H1 (cell line): ENCODE measurements around the gene ADIPOR2. TPM values are rescaled to one million over a fixed set of nuclear protein-coding genes. Genes with fewer than 3 reads are reported as not detected.

Source experiments
- CTCF ChIA-PET: fragments of 300-600 bp; sonication (Branson Sonifier 250); formaldehyde crosslinking; loops from one replicate; lab custom pipeline; 2021; ENCODE audit not compliant: partially characterized antibody; lab: Charles Lee
- POLR2A ChIA-PET: fragments of 300-600 bp; sonication (Branson Sonifier 250); formaldehyde crosslinking; loops from one replicate; lab custom pipeline; 2021; ENCODE audit warnings: inconsistent platforms; ENCODE audit not compliant: partially characterized antibody; lab: Charles Lee
- DNase-seq, 2 experiments: peaks; one replicate each; pipeline versions ENCODE4 v3.0.0 to v3.0.0-alpha.2; 2010 to 2022; ENCODE audit warnings: low spot score in 2 of 2, low read depth in 1 of 2, mixed read lengths in 1 of 2
- FAIRE-seq: peaks from 2 replicates; lab custom pipeline; 2011; peaks lifted over from hg19 to GRCh38; lab: Jason Lieb, UNC
- H2AFZ ChIP-seq: 2 replicates; pipeline ENCODE4 v1.8.1; 2012; ENCODE audit warnings: low read length, inconsistent platforms
- H2AK5ac ChIP-seq: 2 replicates; pipeline ENCODE4 v1.6.1; 2013; ENCODE audit warnings: low read depth, low read length
- H2BK120ac ChIP-seq: replicated peaks from 2 replicates; pipeline ENCODE3; 2013; ENCODE audit warnings: low read depth, low read length, inconsistent platforms
- H2BK12ac ChIP-seq: 2 replicates; pipeline ENCODE4 v1.6.1; 2013; ENCODE audit warnings: low read depth, low read length
- H2BK15ac ChIP-seq: 2 replicates; pipeline ENCODE4 v1.6.1; 2013; ENCODE audit warnings: low read length
- H2BK20ac ChIP-seq: 2 replicates; pipeline ENCODE4 v1.6.1; 2013; ENCODE audit warnings: low read length
- H2BK5ac ChIP-seq: 2 replicates; pipeline ENCODE4 v1.6.1; 2013; ENCODE audit warnings: low read depth, low read length
- H3K14ac ChIP-seq: 2 replicates; pipeline ENCODE4 v1.6.1; 2013; ENCODE audit warnings: inconsistent platforms; ENCODE audit not compliant: insufficient read length
- H3K18ac ChIP-seq: 2 replicates; pipeline ENCODE4 v1.6.1; 2013; ENCODE audit warnings: low read length; ENCODE audit errors: extremely low read depth
- H3K23ac ChIP-seq: 2 replicates; pipeline ENCODE4 v1.6.1; 2013; ENCODE audit warnings: inconsistent platforms; ENCODE audit not compliant: insufficient read length
- H3K23me2 ChIP-seq: 2 replicates; pipeline ENCODE4 v1.6.1; 2013; ENCODE audit warnings: low read depth, low read length
- H3K27ac ChIP-seq: 2 replicates; pipeline ENCODE4 v1.6.1; 2011; ENCODE audit warnings: low read depth, low read length, inconsistent platforms
- H3K27me3 ChIP-seq, 4 experiments: replicated peaks in 1 of 4; 1 replicate in 1 of 4; 2 replicates in 3 of 4; pipeline versions ENCODE4 v1.6.1 to v1.8.1; 2011 to 2013; ENCODE audit warnings: low read length in 3 of 4, mild to moderate bottlenecking in 3 of 4, inconsistent platforms in 2 of 4, mixed read lengths in 2 of 4, moderate library complexity in 1 of 4; ENCODE audit not compliant: control insufficient read depth in 3 of 4, insufficient read depth in 3 of 4; ENCODE audit errors: extremely low read depth in 1 of 4
- H3K36me3 ChIP-seq, 4 experiments: 2 replicates each; pipeline versions ENCODE4 v1.6.1 to v1.8.1; 2011 to 2013; ENCODE audit warnings: mild to moderate bottlenecking in 4 of 4, low read length in 3 of 4, moderate library complexity in 2 of 4, control low read depth in 1 of 4, inconsistent platforms in 1 of 4; ENCODE audit not compliant: insufficient read depth in 4 of 4, control insufficient read depth in 2 of 4
- H3K4ac ChIP-seq: replicated peaks from 2 replicates; pipeline ENCODE3; 2013; ENCODE audit warnings: low read length, low read depth, mixed read lengths, inconsistent platforms; ENCODE audit not compliant: insufficient read length
- H3K4me1 ChIP-seq, 4 experiments: replicated peaks in 1 of 4; 1 replicate in 1 of 4; 2 replicates in 3 of 4; pipeline versions ENCODE4 v1.6.1 to v1.8.1; 2011 to 2013; ENCODE audit warnings: low read length in 3 of 4, inconsistent platforms in 2 of 4, mixed read lengths in 1 of 4; ENCODE audit not compliant: insufficient read depth in 4 of 4, control insufficient read depth in 3 of 4
- H3K4me2 ChIP-seq, 2 experiments: 2 replicates each; pipeline versions ENCODE4 v1.6.1 to v1.8.1; 2011 to 2013; ENCODE audit warnings: low read depth in 2 of 2, low read length in 2 of 2, control low read depth in 1 of 2, inconsistent platforms in 1 of 2, mild to moderate bottlenecking in 1 of 2; ENCODE audit not compliant: insufficient read depth in 1 of 2
- H3K4me3 ChIP-seq, 4 experiments: fragments of 200-600, 300-600 bp in 1 of 4; sonication (generic), shearing (Covaris generic), sonication (Bioruptor Twin) in 1 of 4; 2 replicates each; pipeline versions ENCODE4 v1.5.1 to v1.8.1; 2011 to 2016; ENCODE audit warnings: low read length in 4 of 4, low read depth in 3 of 4, control low read depth in 2 of 4, inconsistent platforms in 2 of 4, mild to moderate bottlenecking in 2 of 4, mixed read lengths in 1 of 4, moderate library complexity in 1 of 4; ENCODE audit not compliant: insufficient read depth in 2 of 4; ENCODE audit errors: extremely low read depth in 1 of 4
- H3K56ac ChIP-seq: replicated peaks from 2 replicates; pipeline ENCODE3; 2013; ENCODE audit warnings: low read depth, mild to moderate bottlenecking, mixed read lengths, low read length, inconsistent platforms; ENCODE audit not compliant: insufficient read length
- H3K79me1 ChIP-seq: 2 replicates; pipeline ENCODE4 v1.6.1; 2013; ENCODE audit warnings: low read depth, low read length, control low read depth
- H3K79me2 ChIP-seq, 2 experiments: 2 replicates each; pipeline versions ENCODE4 v1.6.1 to v1.8.1; 2012 to 2013; ENCODE audit warnings: low read length in 2 of 2, mild to moderate bottlenecking in 2 of 2, inconsistent platforms in 1 of 2; ENCODE audit not compliant: insufficient read depth in 2 of 2, control insufficient read depth in 1 of 2
- H3K9ac ChIP-seq, 4 experiments: replicated peaks in 1 of 4; 1 replicate in 1 of 4; 2 replicates in 3 of 4; pipeline versions ENCODE4 v1.6.1 to v1.8.1; 2011 to 2013; ENCODE audit warnings: low read depth in 3 of 4, low read length in 3 of 4, control low read depth in 2 of 4, mild to moderate bottlenecking in 2 of 4, moderate library complexity in 2 of 4, inconsistent platforms in 1 of 4; ENCODE audit errors: extremely low read depth in 1 of 4
- H3K9me3 ChIP-seq, 2 experiments: 2 replicates each; pipeline versions ENCODE4 v1.6.1 to v1.8.1; 2012 to 2013; ENCODE audit warnings: mild to moderate bottlenecking in 2 of 2, moderate library complexity in 2 of 2, control low read depth in 1 of 2, inconsistent platforms in 1 of 2, low read depth in 1 of 2, low read length in 1 of 2, mixed read lengths in 1 of 2; ENCODE audit not compliant: insufficient read depth in 2 of 2
- H4K20me1 ChIP-seq, 2 experiments: replicated peaks in 1 of 2; 2 replicates each; pipeline versions ENCODE3 to v1.8.1; 2011 to 2013; ENCODE audit warnings: inconsistent platforms in 2 of 2, low read length in 2 of 2, mild to moderate bottlenecking in 1 of 2; ENCODE audit not compliant: insufficient read depth in 2 of 2, control insufficient read depth in 1 of 2
- H4K5ac ChIP-seq: 2 replicates; pipeline ENCODE4 v1.6.1; 2013; ENCODE audit warnings: low read length, low read depth, mixed read lengths, inconsistent platforms; ENCODE audit not compliant: insufficient read length
- H4K8ac ChIP-seq: 2 replicates; pipeline ENCODE4 v1.8.0; 2013; ENCODE audit warnings: mild to moderate bottlenecking, moderate library complexity, low read length, inconsistent platforms; ENCODE audit not compliant: insufficient read depth; ENCODE audit errors: extremely low read depth
- H4K91ac ChIP-seq: replicated peaks from 2 replicates; pipeline ENCODE3; 2013; ENCODE audit warnings: low read length, mixed read lengths, inconsistent platforms; ENCODE audit not compliant: insufficient read length
- EZH2 ChIP-seq: fragments of 200-600 bp; sonication (generic); IDR thresholded peaks from 2 replicates; pipeline ENCODE4 v1.7.1; 2012; ENCODE audit warnings: low read depth, mild to moderate bottlenecking, moderate library complexity, low read length, inconsistent platforms; ENCODE audit not compliant: severe bottlenecking
- WGBS, 2 experiments: shearing (Covaris generic) in 1 of 2; methylation state at CpG; one replicate each; pipeline versions ENCODE4 v1.1.6 to v1.1.7; 2013 to 2015; ENCODE audit warnings: low lambda C conversion rate in 2 of 2, mixed read lengths in 2 of 2, inconsistent platforms in 1 of 2, low coverage in 1 of 2, missing lambda C conversion rate in 1 of 2; ENCODE audit not compliant: insufficient replicate concordance in 2 of 2, insufficient coverage in 1 of 2, insufficient read length in 1 of 2; ENCODE audit errors: extremely low coverage in 1 of 2, missing lambda C conversion rate in 1 of 2; 5-methylcytosine and 5-hydroxymethylcytosine counted together
- polyA plus RNA-seq, 7 experiments: library from polyadenylated mRNA; depleted of rRNA in 3 of 7; stranded (reverse) in 5 of 7; unstranded in 2 of 7; fragments of >200 nt in 5 of 7; fragments of 200-250 nt in 2 of 7; gene quantifications; 1 replicate in 5 of 7; 2 replicates in 1 of 7; 4 replicates in 1 of 7; pipeline versions ENCODE4 v1.2.1 to v1.2.3, GENCODE V29; 2011 to 2013; ENCODE audit warnings: missing spikeins in 2 of 7, mixed read lengths in 2 of 7
- total RNA-seq: library from RNA; stranded (reverse); fragmentation: NEBNext Ultra II Directional; extraction: Animal tissue kit (Norgen Biotek cat#: 25700); gene quantifications from 2 replicates; pipeline ENCODE4 v1.2.1, GENCODE V29; 2021

The ADIPOR2 gene
- total and polyA plus RNA-seq, 2 of the 8 experiments (the other 6 are each of a cell fraction or from before 2014, with no cell fraction given): 17.5 to 50.8 TPM

DNA sequence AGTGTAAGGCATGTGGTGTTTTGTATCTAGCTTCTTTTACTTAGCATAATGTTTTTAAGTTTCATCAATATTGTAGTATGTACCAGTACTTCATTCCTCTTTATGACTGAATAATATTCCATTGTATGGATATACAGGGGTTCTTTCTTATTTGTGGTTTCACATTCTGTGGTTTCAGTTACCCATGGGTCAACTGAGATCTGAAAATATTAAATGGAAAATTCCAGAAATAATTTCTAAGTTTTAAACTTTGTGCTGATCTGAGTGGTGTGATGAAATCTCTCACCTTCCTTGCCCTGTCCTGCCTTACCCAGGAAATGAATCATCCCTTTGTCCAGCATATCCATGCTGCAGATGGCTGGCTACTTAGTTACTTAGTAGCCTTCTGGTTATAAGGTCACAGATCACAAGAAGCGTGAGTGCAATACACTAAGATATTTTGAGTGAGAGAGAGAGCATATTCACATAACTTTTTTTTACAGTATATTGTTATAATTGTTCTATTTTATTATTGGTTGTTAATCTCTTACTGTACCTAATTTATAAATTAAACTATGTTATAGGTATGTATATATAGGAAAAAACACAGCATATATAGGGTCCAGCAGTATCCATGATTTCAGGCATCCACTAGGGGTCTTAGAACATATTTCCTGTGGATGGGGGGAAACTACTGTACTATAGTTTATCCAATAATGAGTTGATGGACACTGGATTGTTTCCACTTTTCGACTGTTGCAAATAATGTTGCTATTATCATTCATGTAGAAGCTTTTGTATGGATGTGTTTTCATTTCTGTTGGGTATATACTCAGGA lies 69.9 kb downstream of the ADIPOR2 start:
- H2BK5ac ChIP-seq: no peak overlapping the region
- no peak overlapping the region for H2AFZ ChIP-seq
- H3K4me1 ChIP-seq: peaks cover 0 to 3% (median 0%) of the 10 kb centered on the region in 4 experiments; a peak in 2 of 7 replicates
- no peak overlapping the region for H3K4me3 ChIP-seq
- no peak overlapping the region for H2AK5ac ChIP-seq
- no peak overlapping the region for H3K4ac ChIP-seq
- H4K8ac ChIP-seq: no peak overlapping the region
- no peak overlapping the region for H2BK120ac ChIP-seq
- ChIA-PET POLR2A (interaction anchor here (1.2 kb wide), 1 partner anchor 20 kb away, joined by 3 read pairs; no protein-coding TSS in a partner anchor), CTCF (interaction anchor here (0.6 to 1.2 kb wide), 4 partner anchors 9 to 112 kb away, joined by 3 to 4 read pairs (median 3); no protein-coding TSS in a partner anchor)
- no peak overlapping the region for H3K23ac ChIP-seq
- no peak overlapping the region for H3K56ac ChIP-seq
- no peak overlapping the region for H4K91ac ChIP-seq
- WGBS, 2 experiments: 84% methylated on average over 2 of the region's 2 CpGs; no CpG with 5 or more reads in 1 of the 2 experiments
- H3K18ac ChIP-seq: no peak overlapping the region
- no peak overlapping the region for H2BK20ac ChIP-seq
- no peak overlapping the region for H2BK12ac ChIP-seq
- H4K5ac ChIP-seq: no peak overlapping the region
- no peak overlapping the region for H3K9ac ChIP-seq
- no peak for TF ChIP-seq EZH2
- peaks cover 0 to 38% of the 10 kb centered on the region in 2 experiments; a peak in 2 of 4 replicates for H3K79me2 ChIP-seq
- FAIRE-seq (no peak), DNase-seq (no peak)
- no peak overlapping the region for H3K14ac ChIP-seq
- no peaks in the 10 kb centered on the region for H3K9me3 ChIP-seq
- no peaks in the 10 kb centered on the region; the same call in 1 of the 2 replicates for H3K23me2 ChIP-seq
- no peak overlapping the region for H3K4me2 ChIP-seq
- H3K79me1 ChIP-seq: no peaks in the 10 kb centered on the region
- no peak overlapping the region for H3K27ac ChIP-seq
- no peak overlapping the region for H2BK15ac ChIP-seq
- H3K27me3 ChIP-seq: no peaks in the 10 kb centered on the region
- H4K20me1 ChIP-seq: no peaks in the 10 kb centered on the region
- H3K36me3 ChIP-seq: peaks cover 0 to 3% (median 0%) of the 10 kb centered on the region in 4 experiments; a peak in 1 of 8 replicates
